Gastroesophageal sphincter (tissue), 4 donors: ENCODE measurements around the gene TFF1. TPM values are rescaled to one million over a fixed set of nuclear protein-coding genes. Genes with fewer than 3 reads are reported as not detected.

Source experiments
- ATAC-seq: fragments of 150-250 bp; one replicate; pipeline ENCODE4 v1.9.1; 2016; ENCODE audit warnings: mild to moderate bottlenecking, moderate library complexity
- H3K27ac ChIP-seq, 4 donors: fragments of 200-600 bp; sonication (generic) in 3 of 4; 1 replicate in 3 of 4; 2 replicates in 1 of 4; pipeline ENCODE4 v1.5.1; 2016 to 2019
- H3K27me3 ChIP-seq: fragments of 200-600 bp; sonication (generic); one replicate; pipeline ENCODE4 v1.5.1; 2019
- H3K36me3 ChIP-seq, 2 donors: fragments of 200-600 bp; sonication (generic); one replicate each; pipeline ENCODE4 v1.5.1; 2019; ENCODE audit warnings: control low read depth in 1 of 2
- H3K4me1 ChIP-seq, 3 donors: fragments of 200-600 bp; sonication (generic); 1 replicate in 2 of 3; 2 replicates in 1 of 3; pipeline ENCODE4 v1.5.1; 2016 to 2019; ENCODE audit warnings: control low read depth in 2 of 3
- H3K4me3 ChIP-seq, 2 donors: fragments of 200-600 bp; sonication (generic); one replicate each; pipeline ENCODE4 v1.5.1; 2019; ENCODE audit warnings: mild to moderate bottlenecking in 1 of 2, moderate library complexity in 1 of 2
- H3K9me3 ChIP-seq, 3 donors: fragments of 200-600 bp; sonication (generic); one replicate each; pipeline ENCODE4 v1.5.1; 2017 to 2019; ENCODE audit warnings: control low read depth in 2 of 3
- CTCF ChIP-seq, 4 experiments: fragments of 200-600 bp in 2 of 4; fragments of 450-650 bp in 2 of 4; sonication (generic) in 1 of 4; IDR thresholded peaks; one replicate each; pipeline ENCODE4 v1.5.1; 2017 to 2019; ENCODE audit warnings: antibody characterized with exemption in 4 of 4, mild to moderate bottlenecking in 2 of 4, moderate library complexity in 2 of 4
- EP300 ChIP-seq: sonication (generic); formaldehyde crosslinking; IDR thresholded peaks from one replicate; pipeline ENCODE4 v1.6.1; 2017; ENCODE audit warnings: antibody characterized with exemption, mild to moderate bottlenecking
- POLR2A ChIP-seq, 2 donors: fragments of 450-650 bp; IDR thresholded peaks; one replicate each; pipeline ENCODE4 v1.6.1; 2017; ENCODE audit warnings: antibody characterized with exemption in 2 of 2, mild to moderate bottlenecking in 2 of 2, moderate library complexity in 1 of 2
- POLR2AphosphoS5 ChIP-seq: sonication (generic); formaldehyde crosslinking; IDR thresholded peaks from one replicate; pipeline ENCODE4 v1.6.1; 2017; ENCODE audit warnings: antibody characterized with exemption
- WGBS, 2 donors: methylation state at CpG; one replicate each; pipeline ENCODE4 v1.1.5; 2018; ENCODE audit warnings: low coverage in 1 of 2; 5-methylcytosine and 5-hydroxymethylcytosine counted together
- total RNA-seq, 4 donors: library from RNA; depleted of rRNA; stranded (reverse); fragments of >200 nt; gene quantifications; one replicate each; pipeline ENCODE4 v1.1.0, GENCODE V29; 2016

The TFF1 gene
- total RNA-seq, 4 donors from 2014 or later: not detected

DNA sequence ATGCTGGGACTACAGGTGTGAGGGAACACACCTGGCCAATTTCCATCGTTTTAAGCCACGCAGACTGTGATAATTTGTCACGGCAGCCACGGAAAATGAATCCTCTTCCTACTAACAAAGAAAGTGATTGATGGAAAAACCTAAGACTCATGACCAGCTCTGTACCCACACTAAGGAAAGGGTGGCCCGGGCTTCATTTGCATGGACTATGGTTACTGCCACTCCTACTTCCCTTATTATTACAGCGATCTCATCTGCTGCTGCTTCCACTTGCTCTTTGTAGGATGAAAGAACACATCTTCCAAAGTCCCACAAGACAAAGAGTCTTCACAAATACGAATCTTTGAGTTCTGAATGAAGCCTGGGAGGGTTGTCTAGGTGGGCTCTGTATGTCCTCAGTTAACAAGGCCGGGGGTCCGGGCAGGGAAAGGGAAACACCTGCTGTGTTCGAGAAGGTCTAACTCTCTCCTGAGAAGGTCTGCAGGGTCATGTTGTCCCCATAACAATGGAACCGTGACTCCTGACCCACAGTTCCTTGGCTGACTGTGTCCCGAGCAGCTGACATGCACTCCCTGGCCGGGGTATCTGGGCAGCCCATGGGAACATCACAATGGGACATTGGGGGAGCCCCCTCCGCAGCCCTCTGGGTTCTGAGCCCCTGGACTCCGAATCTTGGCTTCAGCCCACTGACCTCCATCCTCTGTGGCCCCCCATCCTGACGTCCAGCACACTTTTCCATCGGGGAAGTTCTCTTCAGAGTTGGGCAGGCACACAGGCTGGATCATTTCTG lies 13.3 kb upstream of the TFF1 start:
- TF ChIP-seq POLR2AphosphoS5: no peak
- no peak for TF ChIP-seq CTCF (IDR thresholded peaks at IDR 0.05)
- no peak for TF ChIP-seq POLR2A (IDR thresholded peaks at IDR 0.05)
- no peak for TF ChIP-seq EP300
- WGBS, 2 donors: 60 to 78% methylated on average over 4 to 9 of the region's 17 CpGs
- Histone ChIP-seq H3K4me1 (no peaks in the 10 kb centered on the region), H3K36me3 (no peaks in the 10 kb centered on the region), H3K27me3 (peaks cover 49% of the 10 kb centered on the region), H3K27ac (no peak overlapping the region), H3K4me3 (no peak overlapping the region), H3K9me3 (peaks cover 0 to 21% (median 0%) of the 10 kb centered on the region in 3 donors)
- ATAC-seq: no peak

GRCh38 chr21:42378418-42378817 lies 12.1 kb upstream of the TFF1 start:
- Histone ChIP-seq H3K9me3 (peaks cover 0 to 21% (median 0%) of the 10 kb centered on the region in 3 donors), H3K4me1 (no peaks in the 10 kb centered on the region), H3K27me3 (peaks cover 45% of the 10 kb centered on the region), H3K36me3 (no peaks in the 10 kb centered on the region), H3K27ac (no peak overlapping the region), H3K4me3 (no peak overlapping the region)
- WGBS, 2 donors: 62 to 71% methylated on average over 3 to 5 of the region's 8 CpGs
- ATAC-seq: no peak
- no peak for TF ChIP-seq POLR2A (IDR thresholded peaks at IDR 0.05)
- TF ChIP-seq CTCF (IDR thresholded peaks at IDR 0.05): no peak
- TF ChIP-seq POLR2AphosphoS5: no peak
- TF ChIP-seq EP300: no peak

DNA sequence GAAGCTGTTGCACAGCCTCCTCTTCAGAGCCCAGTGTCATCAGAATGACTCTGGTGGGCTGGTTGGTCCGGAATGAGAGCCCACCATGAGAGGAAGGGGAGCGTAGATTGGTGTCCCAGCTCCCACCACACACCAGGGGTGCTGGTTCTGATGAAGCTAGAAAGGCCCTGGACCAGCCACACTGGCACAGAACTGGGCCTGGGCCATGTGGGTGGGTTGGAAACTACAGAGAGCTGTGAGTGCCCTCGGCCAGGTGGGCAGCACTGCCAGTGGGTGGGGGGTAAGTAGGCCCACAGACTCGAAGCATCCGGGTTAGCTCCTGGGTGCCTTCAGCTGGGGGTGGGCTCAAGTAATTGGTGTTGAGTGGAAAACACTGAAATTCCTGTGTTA lies 11.6 kb upstream of the TFF1 start:
- ATAC-seq: no peak
- no peak for TF ChIP-seq POLR2A (IDR thresholded peaks at IDR 0.05)
- no peak for TF ChIP-seq EP300
- no peak for TF ChIP-seq CTCF (IDR thresholded peaks at IDR 0.05)
- no peak for TF ChIP-seq POLR2AphosphoS5
- Histone ChIP-seq H3K27ac (no peak overlapping the region), H3K4me3 (no peak overlapping the region), H3K9me3 (peaks cover 0 to 18% (median 0%) of the 10 kb centered on the region in 3 donors), H3K36me3 (no peaks in the 10 kb centered on the region), H3K4me1 (no peaks in the 10 kb centered on the region), H3K27me3 (peaks cover 41% of the 10 kb centered on the region)
- no CpG with 5 or more reads among the region's 5 CpGs for WGBS, 2 donors

DNA sequence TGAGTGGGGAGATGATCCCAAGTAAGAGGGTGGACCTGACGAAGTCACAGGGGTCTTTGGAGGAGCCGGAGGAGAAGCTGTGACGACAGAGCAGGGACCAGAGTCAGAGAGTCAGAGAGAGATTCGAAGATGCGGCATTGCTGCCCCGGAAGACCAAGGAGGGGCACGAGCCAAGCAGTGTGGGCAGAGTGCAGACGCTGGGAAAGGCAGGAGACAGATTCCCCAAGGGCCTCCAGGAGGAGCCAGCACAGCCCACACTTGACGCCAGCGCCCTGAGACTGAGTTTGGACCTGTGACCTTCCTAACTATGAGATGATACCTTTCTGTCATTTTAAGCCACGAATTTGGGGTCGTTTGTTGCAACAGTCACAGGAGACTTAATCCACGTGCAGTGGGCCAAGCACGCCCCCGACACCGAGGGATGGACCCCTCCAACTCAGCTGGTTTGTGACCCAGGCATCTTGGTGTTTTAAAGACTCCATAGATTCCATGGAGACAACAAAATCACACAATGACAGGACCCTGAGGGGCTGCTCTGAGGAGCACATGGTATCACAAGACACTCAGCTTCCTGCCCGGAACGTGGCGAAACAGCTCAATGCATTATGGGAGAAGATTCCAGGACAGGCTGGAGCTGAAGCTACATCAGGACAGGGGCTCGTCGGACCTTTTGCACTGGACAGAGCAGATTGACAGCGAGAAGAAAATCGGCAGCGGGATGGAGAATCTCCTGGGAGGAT lies 11.0 kb upstream of the TFF1 start:
- Histone ChIP-seq H3K9me3 (peaks cover 0 to 12% (median 0%) of the 10 kb centered on the region in 3 donors), H3K4me1 (no peaks in the 10 kb centered on the region), H3K36me3 (no peaks in the 10 kb centered on the region), H3K4me3 (no peak overlapping the region), H3K27ac (no peak overlapping the region), H3K27me3 (peaks cover 38% of the 10 kb centered on the region)
- TF ChIP-seq EP300 (no peak), POLR2A (IDR thresholded peaks at IDR 0.05) (no peak), POLR2AphosphoS5 (no peak), CTCF (IDR thresholded peaks at IDR 0.05) (no peak)
- WGBS, 2 donors: 66 to 79% methylated on average over 5 to 18 of the region's 24 CpGs
- ATAC-seq: no peak
